Testis (tissue), 2 donors: ENCODE results near the gene LGALS12.

Experiments used
- POLR2A ChIP-seq: fragments of 450-650 bp; IDR thresholded peaks from one replicate; pipeline ENCODE4 v1.6.1; 2017; ENCODE audit warnings: antibody characterized with exemption, mild to moderate bottlenecking, moderate library complexity
- TF ChIP-seq, protein P1 (sequence below), 3 experiments: fragments of 450-650 bp in 2 of 3; fragments of 200-600 bp in 1 of 3; sonication (generic) in 1 of 3; IDR thresholded peaks; one replicate each; pipeline ENCODE4 v1.5.1; 2016 to 2019; ENCODE audit warnings: antibody characterized with exemption in 3 of 3, mild to moderate bottlenecking in 2 of 3, moderate library complexity in 1 of 3

DNA sequence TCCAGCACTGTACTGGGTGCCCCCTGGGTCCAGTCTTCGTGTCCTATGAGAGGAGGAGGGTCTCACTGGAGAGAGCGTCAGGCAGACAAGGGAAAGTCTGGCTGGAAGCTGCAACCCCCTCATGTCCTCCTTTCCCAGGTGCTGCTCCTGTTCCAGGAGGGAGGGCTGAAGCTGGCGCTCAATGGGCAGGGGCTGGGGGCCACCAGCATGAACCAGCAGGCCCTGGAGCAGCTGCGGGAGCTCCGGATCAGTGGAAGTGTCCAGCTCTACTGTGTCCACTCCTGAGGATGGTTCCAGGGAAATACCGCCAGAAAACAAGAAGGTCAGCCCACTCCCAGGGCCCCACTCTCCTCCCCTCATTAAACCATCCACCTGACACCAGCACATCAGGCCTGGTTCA, 10.2 kb downstream of the LGALS12 start:
- TF ChIP-seq, protein P1, sequence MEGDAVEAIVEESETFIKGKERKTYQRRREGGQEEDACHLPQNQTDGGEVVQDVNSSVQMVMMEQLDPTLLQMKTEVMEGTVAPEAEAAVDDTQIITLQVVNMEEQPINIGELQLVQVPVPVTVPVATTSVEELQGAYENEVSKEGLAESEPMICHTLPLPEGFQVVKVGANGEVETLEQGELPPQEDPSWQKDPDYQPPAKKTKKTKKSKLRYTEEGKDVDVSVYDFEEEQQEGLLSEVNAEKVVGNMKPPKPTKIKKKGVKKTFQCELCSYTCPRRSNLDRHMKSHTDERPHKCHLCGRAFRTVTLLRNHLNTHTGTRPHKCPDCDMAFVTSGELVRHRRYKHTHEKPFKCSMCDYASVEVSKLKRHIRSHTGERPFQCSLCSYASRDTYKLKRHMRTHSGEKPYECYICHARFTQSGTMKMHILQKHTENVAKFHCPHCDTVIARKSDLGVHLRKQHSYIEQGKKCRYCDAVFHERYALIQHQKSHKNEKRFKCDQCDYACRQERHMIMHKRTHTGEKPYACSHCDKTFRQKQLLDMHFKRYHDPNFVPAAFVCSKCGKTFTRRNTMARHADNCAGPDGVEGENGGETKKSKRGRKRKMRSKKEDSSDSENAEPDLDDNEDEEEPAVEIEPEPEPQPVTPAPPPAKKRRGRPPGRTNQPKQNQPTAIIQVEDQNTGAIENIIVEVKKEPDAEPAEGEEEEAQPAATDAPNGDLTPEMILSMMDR (IDR thresholded peaks at IDR 0.05): no peak
- TF ChIP-seq POLR2A: no peak
